Lower lobe of right lung (tissue), 2 donors: ENCODE data around the gene FST. TPM values are rescaled to one million over a fixed set of nuclear protein-coding genes. Genes with fewer than 3 reads are reported as not detected.

Experiments
- ATAC-seq, 2 donors: fragments of 200-7000 bp; cut with Tn5 transposase; one replicate each; pipeline ENCODE4 v1.9.1; 2020 to 2022; ENCODE audit warnings: mild to moderate bottlenecking in 2 of 2, moderate library complexity in 2 of 2
- DNase-seq: peaks from one replicate; pipeline ENCODE4 v3.0.0-alpha.2; 2020
- H3K27ac ChIP-seq: fragments of 200-600 bp; one replicate; pipeline ENCODE4 v1.8.0; 2022
- H3K27me3 ChIP-seq: fragments of 200-600 bp; one replicate; pipeline ENCODE4 v1.8.0; 2022; ENCODE audit warnings: low read depth
- H3K36me3 ChIP-seq: fragments of 200-600 bp; one replicate; pipeline ENCODE4 v1.8.0; 2022; ENCODE audit warnings: mild to moderate bottlenecking
- H3K4me1 ChIP-seq: fragments of 200-600 bp; one replicate; pipeline ENCODE4 v1.8.0; 2022
- H3K4me3 ChIP-seq: fragments of 200-600 bp; one replicate; pipeline ENCODE4 v1.8.0; 2022; ENCODE audit warnings: mild to moderate bottlenecking
- H3K9me3 ChIP-seq: fragments of 200-600 bp; one replicate; pipeline ENCODE4 v1.8.0; 2022
- intact Hi-C: fragments of 100-400 bp; cut with DNase I; formaldehyde crosslinking; loops from one replicate; pipeline ENCODE4 v1.11.0; 2022
- total RNA-seq: library from RNA; stranded (reverse); fragmentation: NEBNext Ultra II Directional; extraction: Animal tissue kit (Norgen Biotek cat#: 25700); gene quantifications from one replicate; pipeline ENCODE4 v1.2.1, GENCODE V29; 2021
- TF ChIP-seq, protein P1 (sequence below): fragments of 200-600 bp; IDR thresholded peaks from one replicate; pipeline ENCODE4 v1.8.0; 2022; ENCODE audit warnings: antibody characterized with exemption, mild to moderate bottlenecking
- donor health status: DM: no; HTN: yes; CAD: no; lungs with severe emphysema.

FST gene
- total RNA-seq, 1 donor from 2014 or later, result 2.1 TPM

DNA sequence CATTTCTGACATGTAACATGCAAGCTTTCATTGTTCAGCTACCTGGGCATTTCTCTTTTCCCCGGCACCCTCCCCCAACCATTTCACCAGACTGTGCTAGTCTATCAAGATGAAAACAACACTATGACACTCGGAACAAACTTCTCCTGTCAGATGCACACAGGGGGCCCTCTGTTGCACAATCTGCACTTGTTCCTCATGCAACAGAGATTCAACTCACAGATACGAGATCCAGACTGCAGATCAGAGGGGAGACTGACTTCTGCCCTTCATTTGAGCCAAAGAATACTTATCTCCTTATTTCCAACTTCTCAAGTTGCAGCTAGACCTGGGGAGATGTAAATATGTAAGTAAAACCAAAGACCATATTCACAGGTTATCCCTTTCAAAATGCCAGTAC is 15.7 kb upstream of the FST start:
- Histone ChIP-seq H3K27ac (no peak overlapping the region), H3K4me1 (no peaks in the 10 kb centered on the region), H3K4me3 (no peak overlapping the region), H3K36me3 (no peaks in the 10 kb centered on the region), H3K9me3 (no peaks in the 10 kb centered on the region), H3K27me3 (no peaks in the 10 kb centered on the region)
- DNase-seq (no peak), ATAC-seq (no peak)
- intact Hi-C loops, result no loop called here
- TF ChIP-seq, protein P1, sequence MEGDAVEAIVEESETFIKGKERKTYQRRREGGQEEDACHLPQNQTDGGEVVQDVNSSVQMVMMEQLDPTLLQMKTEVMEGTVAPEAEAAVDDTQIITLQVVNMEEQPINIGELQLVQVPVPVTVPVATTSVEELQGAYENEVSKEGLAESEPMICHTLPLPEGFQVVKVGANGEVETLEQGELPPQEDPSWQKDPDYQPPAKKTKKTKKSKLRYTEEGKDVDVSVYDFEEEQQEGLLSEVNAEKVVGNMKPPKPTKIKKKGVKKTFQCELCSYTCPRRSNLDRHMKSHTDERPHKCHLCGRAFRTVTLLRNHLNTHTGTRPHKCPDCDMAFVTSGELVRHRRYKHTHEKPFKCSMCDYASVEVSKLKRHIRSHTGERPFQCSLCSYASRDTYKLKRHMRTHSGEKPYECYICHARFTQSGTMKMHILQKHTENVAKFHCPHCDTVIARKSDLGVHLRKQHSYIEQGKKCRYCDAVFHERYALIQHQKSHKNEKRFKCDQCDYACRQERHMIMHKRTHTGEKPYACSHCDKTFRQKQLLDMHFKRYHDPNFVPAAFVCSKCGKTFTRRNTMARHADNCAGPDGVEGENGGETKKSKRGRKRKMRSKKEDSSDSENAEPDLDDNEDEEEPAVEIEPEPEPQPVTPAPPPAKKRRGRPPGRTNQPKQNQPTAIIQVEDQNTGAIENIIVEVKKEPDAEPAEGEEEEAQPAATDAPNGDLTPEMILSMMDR, result no peak

DNA sequence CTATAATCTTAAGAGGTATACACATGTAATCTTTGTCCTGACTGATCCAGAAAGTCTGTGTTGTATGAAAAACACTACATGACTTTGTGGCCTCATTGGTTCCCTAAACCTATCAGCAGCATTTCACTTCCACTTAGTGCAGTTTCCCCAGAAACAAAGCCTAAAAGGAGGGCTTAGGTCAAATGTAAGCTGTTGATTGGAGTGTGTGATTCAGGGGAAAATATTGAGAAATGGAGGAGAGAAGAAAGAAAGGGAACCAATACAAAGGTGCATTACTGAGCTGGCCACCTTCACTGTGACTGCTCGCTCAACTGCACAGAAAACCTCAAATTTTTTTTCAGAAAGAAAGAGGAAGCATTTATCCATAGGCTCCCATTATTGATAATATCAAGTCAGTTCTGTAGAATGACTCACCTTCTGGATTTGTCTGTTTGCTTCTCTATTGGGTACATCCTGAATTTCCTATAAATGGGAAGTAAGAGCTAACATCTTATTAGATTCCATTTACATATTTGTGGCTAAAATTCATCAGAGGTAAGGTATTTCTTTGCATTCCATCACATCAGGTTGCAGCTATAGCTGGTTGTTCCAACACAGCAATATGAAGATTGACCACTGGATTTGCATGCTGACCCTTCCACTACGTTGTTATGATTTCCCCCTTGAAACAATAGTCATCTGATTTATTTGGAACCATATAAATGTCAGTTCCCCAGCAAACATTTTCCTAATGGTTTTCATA is 10.3 kb upstream of the FST start:
- H3K4me1 ChIP-seq, result no peaks in the 10 kb centered on the region
- ATAC-seq (peak in 1 of 2 donors; percentile 26), DNase-seq (no peak)
- H3K36me3 ChIP-seq, result no peaks in the 10 kb centered on the region
- H3K4me3 ChIP-seq, result no peak overlapping the region
- H3K9me3 ChIP-seq, result no peaks in the 10 kb centered on the region
- H3K27ac ChIP-seq, result no peak overlapping the region
- H3K27me3 ChIP-seq, result no peaks in the 10 kb centered on the region
- intact Hi-C loops, result no loop called here
- TF ChIP-seq, protein P1, result no peak

DNA sequence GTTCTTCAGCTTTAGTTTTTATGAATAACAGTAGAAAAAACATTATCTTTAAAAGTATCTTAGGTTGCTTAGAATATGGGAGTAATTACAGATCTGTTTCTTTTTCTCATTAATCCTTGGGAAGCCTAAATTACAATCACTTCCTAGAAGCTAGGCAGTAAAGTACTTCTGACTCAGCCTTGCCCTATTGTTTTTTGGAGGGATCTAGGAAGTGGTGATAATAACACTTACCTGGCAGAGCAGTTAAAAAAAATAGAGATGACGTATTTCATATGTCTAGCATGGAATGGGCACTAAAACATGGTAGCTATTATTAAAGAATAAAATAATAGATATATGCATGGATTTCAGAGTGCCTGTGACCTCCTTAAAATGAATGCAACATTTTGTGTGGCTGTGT is 8.2 kb upstream of the FST start:
- Histone ChIP-seq H3K27ac (no peak overlapping the region), H3K4me1 (no peaks in the 10 kb centered on the region), H3K9me3 (no peaks in the 10 kb centered on the region), H3K4me3 (no peak overlapping the region), H3K27me3 (no peaks in the 10 kb centered on the region), H3K36me3 (no peaks in the 10 kb centered on the region)
- ATAC-seq (no peak), DNase-seq (no peak)
- TF ChIP-seq, protein P1, result no peak
- intact Hi-C loops, result no loop called here

DNA sequence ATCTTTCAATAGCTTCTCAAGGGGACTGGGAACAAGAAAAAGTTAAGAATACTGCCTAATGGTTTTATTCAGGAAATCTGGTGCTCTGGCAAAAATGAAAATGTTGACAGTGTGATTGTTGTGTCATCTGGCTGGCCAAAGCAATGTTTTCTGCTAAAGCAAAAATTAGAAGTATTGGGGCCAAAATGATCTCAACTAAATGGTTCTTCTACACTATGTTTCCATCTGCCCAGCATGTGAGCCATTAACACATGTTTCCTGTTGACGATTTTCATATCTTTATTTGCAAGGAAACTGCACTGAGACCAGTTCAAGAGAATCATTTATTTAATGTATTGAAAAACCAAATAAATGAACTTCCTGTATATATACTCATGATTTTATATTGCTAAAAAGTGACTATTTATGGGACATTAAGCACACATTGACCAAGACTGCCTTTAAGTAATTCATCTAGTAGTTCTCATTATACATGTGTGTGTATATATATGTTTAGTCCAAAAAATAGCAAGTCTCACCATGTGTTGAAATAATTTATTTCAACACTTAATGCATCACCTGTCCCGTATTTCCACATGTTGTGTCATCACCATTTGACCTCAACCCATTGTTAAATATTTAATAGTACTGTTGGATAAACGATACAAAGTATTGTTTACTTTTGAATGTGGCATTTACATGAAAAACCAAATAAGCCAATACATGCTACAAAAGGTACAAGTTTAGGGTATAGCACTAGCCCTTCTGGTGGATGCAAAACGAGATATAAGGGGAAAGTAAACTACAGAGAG is 7.5 kb upstream of the FST start:
- DNase-seq (no peak), ATAC-seq (no peak)
- H3K27me3 ChIP-seq, result no peaks in the 10 kb centered on the region
- H3K4me3 ChIP-seq, result no peak overlapping the region
- H3K9me3 ChIP-seq, result no peaks in the 10 kb centered on the region
- no peaks in the 10 kb centered on the region for H3K4me1 ChIP-seq
- no peak overlapping the region for H3K27ac ChIP-seq
- no peaks in the 10 kb centered on the region for H3K36me3 ChIP-seq
- TF ChIP-seq, protein P1, result no peak
- intact Hi-C loops, result no loop called here

DNA sequence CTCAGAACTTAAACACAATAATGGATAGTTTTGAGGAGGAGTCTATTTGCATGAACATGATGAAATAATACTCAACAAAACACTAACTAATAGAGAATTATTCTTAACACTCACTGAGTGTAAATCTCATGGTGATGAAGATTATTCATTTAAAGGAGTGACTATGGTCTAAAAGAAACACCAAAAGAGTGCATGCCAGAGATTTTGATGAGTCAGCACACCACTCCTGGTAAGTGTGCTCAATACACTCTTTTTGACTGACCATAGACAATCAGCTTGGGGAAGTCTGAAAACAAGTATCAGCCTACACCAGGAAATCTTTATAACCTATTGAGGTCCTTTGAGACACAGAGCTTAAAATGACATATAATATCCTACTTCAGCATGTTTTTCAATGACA is 6.8 kb upstream of the FST start:
- H3K4me3 ChIP-seq, result no peak overlapping the region
- no peaks in the 10 kb centered on the region for H3K27me3 ChIP-seq
- H3K36me3 ChIP-seq, result no peaks in the 10 kb centered on the region
- peaks cover 3% of the 10 kb centered on the region for H3K4me1 ChIP-seq
- intact Hi-C loops, result no loop called here
- H3K9me3 ChIP-seq, result no peaks in the 10 kb centered on the region
- TF ChIP-seq, protein P1, result no peak
- H3K27ac ChIP-seq, result no peak overlapping the region
- ATAC-seq, result no peak
- no peak for DNase-seq
